Skeletal muscle satellite cell (primary cell): ENCODE data around the gene FANCC.
"Not testable (repeated sequence)": the region's sequence is repeated elsewhere in the genome, so short reads cannot be mapped to it uniquely, and the experiment has no call there.

Experiments used
- H3K27me3 ChIP-seq: 2 replicates; pipeline ENCODE4 v1.7.0; 2013; ENCODE audit warnings: low read length; ENCODE audit not compliant: control insufficient read depth, insufficient read depth
- H3K36me3 ChIP-seq: 2 replicates; pipeline ENCODE4 v1.7.0; 2013; ENCODE audit warnings: mild to moderate bottlenecking, control low read depth, low read length; ENCODE audit not compliant: insufficient read depth
- H3K4me1 ChIP-seq: 2 replicates; pipeline ENCODE4 v1.7.0; 2013; ENCODE audit warnings: low read length; ENCODE audit not compliant: control insufficient read depth, insufficient read depth
- H3K4me2 ChIP-seq: 2 replicates; pipeline ENCODE4 v1.7.0; 2013; ENCODE audit warnings: mild to moderate bottlenecking, low read length
- H3K4me3 ChIP-seq: 2 replicates; pipeline ENCODE4 v1.7.0; 2013; ENCODE audit warnings: low read length
- H3K9ac ChIP-seq: 2 replicates; pipeline ENCODE4 v1.7.0; 2013; ENCODE audit warnings: mild to moderate bottlenecking, low read depth, low read length, moderate library complexity
- H3K9me3 ChIP-seq: replicated peaks from 2 replicates; pipeline ENCODE4 v1.7.0; 2013; ENCODE audit warnings: mild to moderate bottlenecking, control low read depth, low read length

Gene FANCC

DNA sequence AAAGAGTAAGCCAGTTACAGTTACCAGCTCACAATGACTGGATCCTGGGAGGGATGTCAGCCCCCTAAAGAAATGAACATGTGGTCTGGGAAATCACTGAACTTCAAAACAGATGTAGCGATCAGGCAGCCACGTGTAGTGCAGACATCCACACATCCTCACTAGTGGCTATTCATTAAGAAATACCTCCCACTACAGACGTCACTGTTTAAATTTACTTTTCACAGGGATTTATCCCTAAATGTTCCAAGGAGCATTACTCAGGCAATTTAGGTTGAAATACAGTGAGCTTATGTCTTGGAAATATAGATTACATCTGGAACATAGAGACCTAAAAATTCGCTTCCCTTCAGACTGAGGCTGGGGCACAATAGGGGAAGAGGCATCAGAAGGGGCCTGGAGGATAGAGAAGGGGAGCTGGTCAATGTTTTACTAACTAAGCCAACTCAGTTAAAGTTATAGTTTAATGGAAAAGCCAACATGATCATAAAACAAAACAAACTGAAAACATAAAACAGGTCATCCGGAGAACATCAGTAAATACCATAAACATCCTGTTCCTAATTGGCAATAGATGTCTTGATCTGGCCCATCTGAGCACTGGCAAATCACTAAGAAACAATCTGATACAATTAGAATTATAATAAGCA, 92.3 kb downstream of the FANCC start:
- Histone ChIP-seq H3K4me3 (no peak overlapping the region), H3K9me3 (no peaks in the 10 kb centered on the region), H3K27me3 (no peaks in the 10 kb centered on the region), H3K9ac (no peak overlapping the region), H3K4me2 (no peak overlapping the region), H3K36me3 (no peaks in the 10 kb centered on the region), H3K4me1 (no peaks in the 10 kb centered on the region)

DNA sequence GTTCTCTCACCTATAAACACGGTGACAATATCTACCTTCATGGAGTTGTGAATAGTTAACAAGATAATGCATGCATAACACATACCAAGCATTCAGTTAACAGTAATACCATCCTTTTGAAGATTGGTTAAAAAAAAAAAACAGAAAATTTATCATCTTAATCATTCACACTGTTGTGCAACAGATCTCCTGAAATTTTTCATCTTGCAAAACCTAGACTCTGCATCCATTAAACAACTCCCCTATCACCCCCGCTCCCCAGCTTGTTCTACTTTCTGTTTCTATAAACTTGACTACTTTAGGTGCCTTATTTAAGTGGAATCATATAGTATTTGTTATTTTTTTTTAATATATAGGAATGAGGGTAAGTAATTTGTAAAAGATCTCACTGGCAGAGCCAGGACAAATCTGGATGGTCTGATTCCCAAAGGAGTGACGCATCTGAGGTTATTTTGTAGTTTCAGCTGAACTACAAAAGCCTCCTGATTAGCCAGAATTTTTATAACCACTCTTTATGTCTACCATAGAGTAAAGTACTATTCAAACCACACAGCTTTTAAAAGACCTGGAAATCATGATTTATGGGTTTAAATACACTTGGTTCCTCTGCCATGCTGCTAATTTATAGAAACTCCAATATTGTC, 93.0 kb downstream of the FANCC start:
- Histone ChIP-seq H3K9ac (no peak overlapping the region), H3K27me3 (no peaks in the 10 kb centered on the region), H3K9me3 (no peaks in the 10 kb centered on the region), H3K4me2 (no peak overlapping the region), H3K36me3 (no peaks in the 10 kb centered on the region), H3K4me3 (no peak overlapping the region), H3K4me1 (no peaks in the 10 kb centered on the region)

GRCh38 chr9:95220352-95220751, 97.2 kb downstream of the FANCC start:
- H3K9me3 ChIP-seq, H3K27me3 ChIP-seq, H3K4me2 ChIP-seq, H3K4me3 ChIP-seq, H3K9ac ChIP-seq, H3K36me3 ChIP-seq, H3K4me1 ChIP-seq: not testable (repeated sequence)

DNA sequence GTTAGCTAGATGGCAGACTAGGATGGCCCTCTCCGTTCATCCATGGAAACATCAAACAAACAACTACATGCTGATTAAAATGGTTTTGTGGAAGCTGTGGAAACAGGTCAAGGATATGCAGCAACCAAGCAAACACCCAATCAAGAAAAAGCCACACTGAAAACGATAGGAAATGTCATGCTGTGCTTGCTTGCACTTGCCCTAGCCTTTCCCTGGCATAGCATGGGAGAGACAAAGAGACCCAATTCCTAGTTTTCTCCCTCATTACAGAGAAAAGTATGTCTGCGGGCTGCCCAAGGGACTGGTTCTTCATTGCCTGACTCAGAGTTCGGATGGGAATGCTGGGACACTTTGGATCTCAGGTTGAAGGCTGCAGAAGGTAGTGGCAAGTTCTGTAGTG, 98.7 kb downstream of the FANCC start:
- Histone ChIP-seq H3K4me2 (no peak overlapping the region), H3K4me3 (no peak overlapping the region), H3K27me3 (no peaks in the 10 kb centered on the region), H3K36me3 (no peaks in the 10 kb centered on the region), H3K9me3 (no peaks in the 10 kb centered on the region), H3K9ac (no peak overlapping the region), H3K4me1 (no peaks in the 10 kb centered on the region)

DNA sequence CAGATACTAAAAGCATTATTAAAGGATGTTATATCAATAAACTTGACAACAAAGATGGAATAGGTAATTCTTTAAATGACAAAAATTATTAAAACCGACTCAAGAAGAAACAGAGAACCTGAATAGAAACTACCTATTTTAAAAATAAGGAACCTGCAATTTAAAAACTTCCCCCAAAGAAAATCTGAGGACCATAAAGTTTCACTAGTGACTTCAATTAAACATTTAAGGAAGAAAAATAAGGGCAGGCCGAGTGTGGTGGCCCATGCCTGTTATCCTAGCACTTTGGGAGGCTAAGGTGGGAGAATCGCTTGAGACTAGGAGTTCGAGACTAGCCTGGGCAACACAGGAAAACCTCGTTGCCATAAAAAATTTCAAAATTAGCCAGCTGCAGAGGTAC, 99.6 kb downstream of the FANCC start:
- Histone ChIP-seq H3K27me3 (no peaks in the 10 kb centered on the region), H3K36me3 (no peaks in the 10 kb centered on the region), H3K9me3 (no peaks in the 10 kb centered on the region), H3K4me2 (no peak overlapping the region), H3K9ac (no peak overlapping the region), H3K4me3 (no peak overlapping the region), H3K4me1 (no peaks in the 10 kb centered on the region)

DNA sequence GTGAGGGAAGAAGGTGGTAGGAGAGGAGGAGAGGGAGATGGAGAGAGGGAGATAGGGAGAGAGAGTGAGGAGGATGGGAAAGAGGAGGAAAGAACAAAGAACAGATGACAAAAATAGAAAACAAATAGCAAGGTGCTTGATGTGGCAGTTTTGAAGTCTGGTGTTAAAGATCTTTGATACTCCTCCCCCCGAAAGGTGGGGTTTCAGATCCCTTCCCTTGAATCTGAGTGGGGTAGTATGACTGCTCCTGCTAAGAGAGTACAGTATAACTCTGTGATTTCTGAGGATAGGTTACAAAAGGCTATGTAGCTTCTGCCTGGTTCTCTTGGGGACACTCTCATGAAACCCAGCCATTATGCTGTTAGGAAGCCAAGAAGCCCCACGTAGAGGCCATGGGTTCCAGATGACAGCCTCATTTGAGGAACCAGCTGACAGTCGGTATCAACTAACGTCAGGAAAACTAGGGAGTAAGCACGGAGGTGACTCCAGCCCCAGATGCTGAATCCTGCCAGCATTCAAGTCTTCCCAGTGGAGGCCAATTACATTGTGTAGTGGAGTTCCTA, 102.1 kb downstream of the FANCC start:
- Histone ChIP-seq H3K9me3 (no peaks in the 10 kb centered on the region), H3K36me3 (no peaks in the 10 kb centered on the region), H3K4me2 (no peak overlapping the region), H3K4me3 (no peak overlapping the region), H3K9ac (no peak overlapping the region), H3K27me3 (no peaks in the 10 kb centered on the region), H3K4me1 (no peaks in the 10 kb centered on the region)

DNA sequence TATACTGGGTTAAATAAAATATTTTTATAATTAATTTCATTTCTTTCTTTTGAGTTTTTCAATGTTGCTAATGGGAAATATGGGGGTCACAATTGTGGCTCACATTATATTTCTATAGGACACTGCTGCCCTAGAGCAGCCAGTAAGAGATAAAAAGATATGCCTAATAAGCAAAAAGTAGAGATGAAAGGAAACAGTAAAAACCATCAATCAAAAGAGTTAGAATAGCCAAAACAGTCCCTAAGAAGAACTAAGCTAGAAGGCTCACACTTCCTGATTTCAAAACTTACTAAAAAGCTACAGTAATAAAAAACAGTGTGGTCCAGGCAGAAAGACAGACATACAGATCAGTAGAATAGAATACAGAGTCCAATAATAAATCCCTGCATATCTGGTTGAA, 104.4 kb downstream of the FANCC start:
- H3K9ac ChIP-seq = no peak overlapping the region
- H3K9me3 ChIP-seq = no peaks in the 10 kb centered on the region
- no peaks in the 10 kb centered on the region for H3K36me3 ChIP-seq
- no peaks in the 10 kb centered on the region for H3K4me1 ChIP-seq
- H3K4me3 ChIP-seq = no peak overlapping the region
- no peak overlapping the region for H3K4me2 ChIP-seq
- H3K27me3 ChIP-seq = no peaks in the 10 kb centered on the region

DNA sequence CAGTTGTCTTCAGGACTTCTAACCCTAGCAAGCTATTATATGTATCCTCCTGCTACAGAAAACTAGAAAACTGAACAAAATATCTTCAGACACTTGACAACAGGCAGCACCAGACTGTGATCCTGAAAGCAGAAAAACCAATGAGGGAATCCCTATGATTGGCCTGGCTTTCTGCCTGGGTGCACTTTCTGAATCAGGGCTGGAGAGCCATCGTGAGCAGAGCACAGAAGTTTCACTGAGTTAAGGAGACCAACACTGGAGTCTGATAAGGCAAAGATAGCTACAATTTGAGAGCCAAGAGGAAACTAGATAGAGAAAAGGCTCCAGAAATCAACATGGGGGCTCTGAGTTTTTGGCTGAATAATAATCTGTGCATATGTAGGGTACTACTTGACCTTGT, 106.5 kb downstream of the FANCC start:
- no peak overlapping the region for H3K4me3 ChIP-seq
- H3K4me2 ChIP-seq = no peak overlapping the region
- H3K4me1 ChIP-seq = peaks cover 7% of the 10 kb centered on the region
- no peaks in the 10 kb centered on the region for H3K36me3 ChIP-seq
- no peaks in the 10 kb centered on the region for H3K9me3 ChIP-seq
- H3K27me3 ChIP-seq = no peaks in the 10 kb centered on the region
- H3K9ac ChIP-seq = no peak overlapping the region

DNA sequence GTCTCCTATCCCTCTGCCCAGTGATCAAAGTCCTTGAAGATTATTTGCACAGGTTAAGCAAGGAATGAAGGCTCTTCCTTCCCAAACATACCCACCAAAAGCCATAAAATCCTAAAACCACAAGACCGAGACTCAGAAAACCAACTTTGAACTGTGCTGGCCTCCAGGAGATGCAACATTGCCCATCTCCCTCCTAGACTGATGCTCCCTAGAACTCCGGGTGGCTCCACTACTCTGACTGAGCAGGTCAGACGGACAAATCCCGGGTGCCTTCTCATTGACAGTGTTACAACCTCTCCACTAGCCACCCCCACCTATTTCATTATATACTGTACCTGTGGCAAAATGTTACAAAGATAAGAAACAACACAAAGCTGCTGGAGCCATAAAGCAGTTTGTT, 110.1 kb downstream of the FANCC start:
- H3K4me3 ChIP-seq = no peak overlapping the region

DNA sequence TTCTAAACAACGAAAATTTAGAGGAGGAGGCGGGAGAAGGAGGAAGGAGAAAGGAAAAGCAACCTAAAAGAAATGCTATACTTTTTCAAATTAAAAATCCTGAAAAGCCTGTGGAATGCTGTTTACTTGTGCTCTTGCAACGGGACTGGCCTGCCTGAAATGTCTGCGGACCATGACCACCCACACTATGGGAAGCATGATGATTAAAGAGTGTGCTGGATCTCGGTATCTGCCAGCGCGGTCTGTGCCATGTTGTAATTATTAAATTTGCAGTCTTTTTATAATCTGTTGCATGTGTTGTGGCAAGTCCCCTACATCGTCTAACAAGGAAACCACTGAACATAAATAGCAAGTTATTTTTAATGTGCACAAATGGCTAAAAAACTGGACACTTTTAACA, 111.4 kb downstream of the FANCC start:
- H3K4me2 ChIP-seq = peak overlapping the region; percentile 71
- H3K9ac ChIP-seq = no peak overlapping the region
- H3K4me3 ChIP-seq = peak overlapping the region; percentile 44
- peaks cover 13% of the 10 kb centered on the region for H3K4me1 ChIP-seq
- no peaks in the 10 kb centered on the region for H3K27me3 ChIP-seq
- no peaks in the 10 kb centered on the region for H3K9me3 ChIP-seq
- no peaks in the 10 kb centered on the region for H3K36me3 ChIP-seq

More for the DNA sequence above, 110.1 kb downstream of the FANCC start:
- Histone ChIP-seq H3K9ac (no peak overlapping the region), H3K4me2 (no peak overlapping the region), H3K4me1 (peaks cover 13% of the 10 kb centered on the region), H3K36me3 (no peaks in the 10 kb centered on the region), H3K27me3 (no peaks in the 10 kb centered on the region), H3K9me3 (no peaks in the 10 kb centered on the region)

DNA sequence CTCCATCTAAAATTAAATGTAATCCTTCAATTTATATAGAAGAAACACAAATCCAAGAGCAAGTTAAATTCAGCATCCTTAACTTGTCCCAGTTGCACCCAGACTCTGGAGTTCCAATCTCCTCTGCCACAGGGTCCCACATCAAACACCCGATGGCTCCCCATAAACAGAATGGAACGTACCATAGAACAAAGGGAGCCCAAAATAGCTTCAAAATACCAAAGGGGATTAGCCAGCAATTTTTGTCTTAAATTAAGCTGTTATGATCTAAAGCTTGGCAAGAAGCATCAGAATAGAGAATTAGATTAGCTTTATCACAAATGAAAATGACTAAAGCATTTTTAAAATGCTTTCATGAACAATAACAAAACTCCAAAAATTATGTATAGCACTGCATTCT, 112.8 kb downstream of the FANCC start:
- H3K9ac ChIP-seq = no peak overlapping the region
- H3K4me1 ChIP-seq = peaks cover 13% of the 10 kb centered on the region
- no peaks in the 10 kb centered on the region for H3K36me3 ChIP-seq
- no peaks in the 10 kb centered on the region for H3K27me3 ChIP-seq
- no peak overlapping the region for H3K4me2 ChIP-seq
- no peaks in the 10 kb centered on the region for H3K9me3 ChIP-seq
- no peak overlapping the region for H3K4me3 ChIP-seq

- H3K9ac ChIP-seq = no peak overlapping the region
- no peaks in the 10 kb centered on the region for H3K9me3 ChIP-seq
- H3K4me3 ChIP-seq = no peak overlapping the region
- H3K36me3 ChIP-seq = no peaks in the 10 kb centered on the region
- peaks cover 13% of the 10 kb centered on the region for H3K4me1 ChIP-seq
- no peaks in the 10 kb centered on the region for H3K27me3 ChIP-seq
- H3K4me2 ChIP-seq = no peak overlapping the region
These were observed 113.2 kb downstream of the FANCC start for GRCh38 chr9:95204310-95204709.
